ENCODE measurements around the gene PSME1. TPM values are rescaled to one million over a fixed set of nuclear protein-coding genes. Genes with fewer than 3 reads are reported as not detected.

Gene PSME1
- total RNA-seq, 6 donors from 2014 or later, result 56.6 to 206 (median 142) TPM

DNA sequence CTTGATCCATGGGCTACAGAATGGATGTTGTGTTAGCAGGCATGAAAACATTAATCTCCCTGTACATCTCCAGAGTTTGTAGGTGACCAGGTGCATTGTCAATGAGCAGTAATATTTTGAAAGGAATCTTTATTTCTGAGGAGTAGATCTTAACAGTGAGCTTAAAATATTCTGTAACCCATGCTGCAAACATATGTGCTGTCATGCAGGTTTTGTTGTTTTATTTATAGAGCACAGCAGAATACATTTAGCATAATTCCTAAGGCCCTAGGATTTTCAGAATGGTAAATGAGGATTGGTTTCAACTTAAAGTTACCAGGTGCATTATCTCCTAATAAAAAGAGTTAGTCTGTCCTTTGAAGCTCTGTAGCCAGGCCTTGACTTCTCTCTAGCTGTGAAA, 9.1 kb upstream of the PSME1 start:
- no peak for ATAC-seq (ENCODE audit: low FRiP score in 2 of 2)
- TF ChIP-seq POLR2AphosphoS5 (IDR thresholded peaks at IDR 0.05), result no peak
- no peak for TF ChIP-seq POLR2A (IDR thresholded peaks at IDR 0.05)
- TF ChIP-seq, protein P1, sequence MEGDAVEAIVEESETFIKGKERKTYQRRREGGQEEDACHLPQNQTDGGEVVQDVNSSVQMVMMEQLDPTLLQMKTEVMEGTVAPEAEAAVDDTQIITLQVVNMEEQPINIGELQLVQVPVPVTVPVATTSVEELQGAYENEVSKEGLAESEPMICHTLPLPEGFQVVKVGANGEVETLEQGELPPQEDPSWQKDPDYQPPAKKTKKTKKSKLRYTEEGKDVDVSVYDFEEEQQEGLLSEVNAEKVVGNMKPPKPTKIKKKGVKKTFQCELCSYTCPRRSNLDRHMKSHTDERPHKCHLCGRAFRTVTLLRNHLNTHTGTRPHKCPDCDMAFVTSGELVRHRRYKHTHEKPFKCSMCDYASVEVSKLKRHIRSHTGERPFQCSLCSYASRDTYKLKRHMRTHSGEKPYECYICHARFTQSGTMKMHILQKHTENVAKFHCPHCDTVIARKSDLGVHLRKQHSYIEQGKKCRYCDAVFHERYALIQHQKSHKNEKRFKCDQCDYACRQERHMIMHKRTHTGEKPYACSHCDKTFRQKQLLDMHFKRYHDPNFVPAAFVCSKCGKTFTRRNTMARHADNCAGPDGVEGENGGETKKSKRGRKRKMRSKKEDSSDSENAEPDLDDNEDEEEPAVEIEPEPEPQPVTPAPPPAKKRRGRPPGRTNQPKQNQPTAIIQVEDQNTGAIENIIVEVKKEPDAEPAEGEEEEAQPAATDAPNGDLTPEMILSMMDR (IDR thresholded peaks at IDR 0.05), result no peak
- no peak for TF ChIP-seq EP300 (IDR thresholded peaks at IDR 0.05)

DNA sequence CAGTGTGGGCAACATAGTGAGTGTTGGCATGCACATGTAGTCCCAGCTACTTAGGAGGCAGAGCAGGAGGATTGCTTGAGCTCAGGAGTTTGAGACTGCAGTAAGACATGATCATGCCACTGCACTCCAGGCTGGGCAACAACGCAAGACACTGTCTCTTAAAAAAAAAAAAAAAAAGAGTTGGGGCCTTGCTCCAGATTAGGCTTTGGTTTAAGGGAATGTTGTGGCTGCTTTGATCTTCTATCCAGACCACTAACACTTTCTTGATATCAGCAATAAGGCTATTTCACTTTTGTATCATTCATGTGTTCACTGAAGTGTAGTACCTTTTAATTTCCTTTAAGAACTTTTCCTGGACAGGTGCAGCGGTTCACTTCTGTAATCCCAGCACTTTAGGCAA, 8.3 kb upstream of the PSME1 start:
- ATAC-seq (ENCODE audit: low FRiP score in 2 of 2), result no peak
- Histone ChIP-seq H3K27ac (no peak overlapping the region), H3K4me1 (peaks cover 0 to 10% (median 5%) of the 10 kb centered on the region in 4 donors), H3K9me3 (no peaks in the 10 kb centered on the region), H3K27me3 (no peaks in the 10 kb centered on the region), H3K4me3 (no peak overlapping the region), H3K36me3 (peaks cover 6 to 17% (median 12%) of the 10 kb centered on the region in 4 donors)
- WGBS, 2 donors, result 85 to 86% methylated on average over 2 of the region's 2 CpGs
- TF ChIP-seq POLR2AphosphoS5 (IDR thresholded peaks at IDR 0.05) (no peak), EP300 (IDR thresholded peaks at IDR 0.05) (no peak), POLR2A (IDR thresholded peaks at IDR 0.05) (no peak)
- TF ChIP-seq, protein P1 (IDR thresholded peaks at IDR 0.05), result no peak
- no peak for DNase-seq

More for the DNA sequence above, 9.1 kb upstream of the PSME1 start:
- H3K27me3 ChIP-seq, result no peaks in the 10 kb centered on the region
- H3K36me3 ChIP-seq, result peaks cover 10 to 24% (median 20%) of the 10 kb centered on the region in 4 donors
- no peak overlapping the region for H3K4me3 ChIP-seq
- DNase-seq, result no peak
- H3K27ac ChIP-seq, result no peak overlapping the region
- H3K4me1 ChIP-seq, result peaks cover 0 to 10% (median 5%) of the 10 kb centered on the region in 4 donors
- H3K9me3 ChIP-seq, result no peaks in the 10 kb centered on the region

DNA sequence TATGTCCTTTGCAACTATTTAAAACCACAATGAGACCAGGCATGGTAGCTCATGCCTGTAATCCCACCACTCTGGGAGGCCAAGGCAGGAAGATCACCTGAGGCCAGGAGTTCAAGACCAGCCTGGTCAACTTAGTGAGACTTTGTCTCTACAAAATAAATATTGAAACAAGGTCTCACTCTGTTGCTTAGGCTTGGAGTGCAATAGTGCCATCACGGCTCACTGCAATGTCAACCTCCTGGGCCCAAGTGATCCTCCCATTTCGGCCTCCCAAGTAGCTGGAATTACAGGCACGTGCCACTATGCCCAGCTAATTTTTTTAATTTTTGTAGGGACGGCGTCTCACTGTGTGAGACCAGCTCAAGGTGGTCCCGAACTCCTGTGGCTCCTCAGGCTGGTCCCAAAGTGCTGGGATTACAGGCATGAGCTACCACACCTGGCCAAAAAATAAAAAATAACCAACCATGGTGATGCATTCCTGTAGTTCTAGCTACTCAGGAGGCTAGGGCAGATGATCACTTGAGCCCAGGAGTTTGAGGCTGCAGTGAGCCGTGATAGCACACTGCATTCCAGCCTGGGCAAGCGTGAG, 6.5 kb upstream of the PSME1 start:
- whole genome bisulfite sequencing, 2 donors, result 94% methylated on average over 8 of the region's 8 CpGs
- ATAC-seq (ENCODE audit: low FRiP score in 2 of 2), result no peak
- TF ChIP-seq, protein P1 (IDR thresholded peaks at IDR 0.05), result no peak
- TF ChIP-seq POLR2AphosphoS5 (IDR thresholded peaks at IDR 0.05), result no peak
- TF ChIP-seq POLR2A (IDR thresholded peaks at IDR 0.05), result no peak
- no peak for TF ChIP-seq EP300 (IDR thresholded peaks at IDR 0.05)
- no peak overlapping the region for H3K27ac ChIP-seq
- no peak overlapping the region for H3K4me3 ChIP-seq
- H3K27me3 ChIP-seq, result no peaks in the 10 kb centered on the region
- H3K4me1 ChIP-seq, result peaks cover 0 to 10% (median 5%) of the 10 kb centered on the region in 4 donors
- no peak for DNase-seq
- H3K36me3 ChIP-seq, result peaks cover 0 to 2% (median 0%) of the 10 kb centered on the region in 4 donors
- H3K9me3 ChIP-seq, result no peaks in the 10 kb centered on the region

DNA sequence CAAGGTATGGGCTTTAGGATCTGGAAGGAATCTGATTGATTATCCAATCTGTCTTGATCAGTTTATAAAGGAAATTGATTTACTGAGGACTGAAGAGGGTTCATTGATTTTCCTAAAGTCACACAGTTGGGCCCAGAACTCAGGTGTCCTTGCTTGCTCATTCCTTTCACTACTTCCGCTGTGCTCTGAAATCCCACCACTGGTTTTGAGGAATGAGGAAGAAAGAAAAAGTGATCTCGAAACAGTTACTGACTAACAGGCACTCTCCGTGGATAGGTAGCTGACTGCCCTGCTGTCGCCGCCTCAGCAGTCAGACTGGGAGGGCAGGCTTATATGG, 5.6 kb upstream of the PSME1 start, which contains the start of gene FITM1:
Gene FITM1, plus strand, starts transcription at position 280 of the 337 bp plus-strand sequence. CDS start 905 bp downstream, outside the sequence.
- ATAC-seq (ENCODE audit: low FRiP score in 2 of 2) (no peak), DNase-seq (no peak)
- TF ChIP-seq POLR2AphosphoS5 (IDR thresholded peaks at IDR 0.05), result no peak
- TF ChIP-seq POLR2A (IDR thresholded peaks at IDR 0.05), result no peak
- no peak for TF ChIP-seq EP300 (IDR thresholded peaks at IDR 0.05)
- TF ChIP-seq, protein P1 (IDR thresholded peaks at IDR 0.05), result no peak
- H3K27ac ChIP-seq, result peak within 1 kb of the TSS; percentile 51 to 77 (median 72)
- no peak within 1 kb of the TSS for H3K4me3 ChIP-seq
- no peaks in the 10 kb centered on the region for H3K9me3 ChIP-seq
- no peaks in the 10 kb centered on the region for H3K36me3 ChIP-seq
- H3K4me1 ChIP-seq, result peaks cover under 1 to 12% (median 9%) of the 10 kb centered on the region in 4 donors
- no peaks in the 10 kb centered on the region for H3K27me3 ChIP-seq
- WGBS, 2 donors, result 79 to 95% methylated on average over 5 of the region's 5 CpGs

Measured in upper lobe of left lung (tissue), 6 donors.